ENCODE data around the gene MPL. TPM values are rescaled to one million over a fixed set of nuclear protein-coding genes. Genes with fewer than 3 reads are reported as not detected.

MPL gene
- total RNA-seq, 1 experiment from 2014 or later, result not detected

GRCh38 chr1:43312212-43312623 lies 25.4 kb upstream of the MPL start:
- CTCF ChIA-PET, result no interaction called here
- no peak for DNase-seq (ENCODE audit: low read depth, low spot score)

More at GRCh38 chr1:43312212-43312623, 25.4 kb upstream of the MPL start:
- H3K4me2 ChIP-seq (ENCODE audit: low read length), result no peak overlapping the region
- ATAC-seq, result no peak
- no peaks in the 10 kb centered on the region for H3K27me3 ChIP-seq (ENCODE audit: insufficient read depth, low read length)
- H4K20me1 ChIP-seq (ENCODE audit: insufficient read depth), result no peaks in the 10 kb centered on the region
- TF ChIP-seq JUND (IDR thresholded peaks at IDR 0.05) (no peak), YY1 (IDR thresholded peaks at IDR 0.05; ENCODE audit: extremely low read depth, insufficient replicate concordance, low read depth, low read length) (no peak), EZH2 (IDR thresholded peaks at IDR 0.05) (no peak), ZNF274 (IDR thresholded peaks at IDR 0.05; ENCODE audit: low read depth, low read length) (no peak), POLR2AphosphoS5 (IDR thresholded peaks at IDR 0.05; ENCODE audit: low read depth, low read length) (no peak), ZBTB33 (IDR thresholded peaks at IDR 0.05; ENCODE audit: extremely low read depth, insufficient replicate concordance, low read length) (no peak), CBX3 (IDR thresholded peaks at IDR 0.05; ENCODE audit: low read depth) (no peak), MAX (IDR thresholded peaks at IDR 0.05) (no peak), ATF3 (IDR thresholded peaks at IDR 0.05) (no peak), TCF7L2 (IDR thresholded peaks at IDR 0.05; ENCODE audit: borderline replicate concordance, extremely low read depth, insufficient read depth, insufficient read length) (no peak), SIN3A (IDR thresholded peaks at IDR 0.05; ENCODE audit: low read depth) (no peak), ELF1 (IDR thresholded peaks at IDR 0.05; ENCODE audit: borderline replicate concordance, low read depth) (no peak), SRF (IDR thresholded peaks at IDR 0.05; ENCODE audit: low read depth) (no peak), CEBPB (IDR thresholded peaks at IDR 0.05; ENCODE audit: low read depth) (no peak), POLR2A (IDR thresholded peaks at IDR 0.05; ENCODE audit: borderline replicate concordance, extremely low read depth, insufficient read depth, insufficient read length) (no peak), REST (IDR thresholded peaks at IDR 0.05; ENCODE audit: low read depth) (no peak), CTCF (IDR thresholded peaks at IDR 0.05 in 2 of 3, conservative IDR thresholded peaks at IDR 0.05 in 1 of 3; ENCODE audit: borderline replicate concordance in 1 of 3, insufficient read depth in 1 of 3, low read depth in 2 of 3, low read length in 2 of 3) (no peak), RAD21 (IDR thresholded peaks at IDR 0.05; ENCODE audit: low read depth) (no peak)
- H3K79me2 ChIP-seq (ENCODE audit: insufficient read depth, low read length), result no peaks in the 10 kb centered on the region
- H3K9ac ChIP-seq (ENCODE audit: low read length), result no peak overlapping the region
- ChIA-PET RAD21 (ENCODE audit: low non-redundant PET in 1 of 2, low total read pairs in 2 of 2, uncharacterized antibody in 2 of 2, unreplicated experiment in 2 of 2) (no interaction called here), POLR2A (no interaction called here)
- H3K4me3 ChIP-seq (replicated peaks in 1 of 2; ENCODE audit: low read depth in 1 of 2, low read length in 2 of 2), result no peak overlapping the region
- H3K4me1 ChIP-seq (ENCODE audit: control insufficient read depth in 1 of 2, insufficient read depth in 2 of 2, low read length in 2 of 2), result no peaks in the 10 kb centered on the region
- H3K9me2 ChIP-seq (ENCODE audit: insufficient read depth), result no peaks in the 10 kb centered on the region
- intact Hi-C loops (cut with micrococcal nuclease), result no loop called here
- H2AFZ ChIP-seq (ENCODE audit: low read depth, low read length, poor library complexity, severe bottlenecking), result no peak overlapping the region
- H3K27ac ChIP-seq (ENCODE audit: low read depth, low read length), result no peak overlapping the region
- no peaks in the 10 kb centered on the region for H3K9me3 ChIP-seq (ENCODE audit: control insufficient read depth in 1 of 2, insufficient read depth in 1 of 2, low read depth in 1 of 2, low read length in 2 of 2)
- no TSS peak for BruUV-seq (replicated peaks)
- no peaks in the 10 kb centered on the region for H3K36me3 ChIP-seq (ENCODE audit: control insufficient read depth in 1 of 2, insufficient read depth in 2 of 2, low read length in 2 of 2)
